Measurements from ENCODE around the gene IMPA2. TPM values are rescaled to one million over a fixed set of nuclear protein-coding genes. Genes with fewer than 3 reads are reported as not detected.

The IMPA2 gene
- polyA plus RNA-seq, 1 donor (not counting 4 experiments of a cell fraction or from before 2014, with no cell fraction given) = 17.6 TPM

DNA sequence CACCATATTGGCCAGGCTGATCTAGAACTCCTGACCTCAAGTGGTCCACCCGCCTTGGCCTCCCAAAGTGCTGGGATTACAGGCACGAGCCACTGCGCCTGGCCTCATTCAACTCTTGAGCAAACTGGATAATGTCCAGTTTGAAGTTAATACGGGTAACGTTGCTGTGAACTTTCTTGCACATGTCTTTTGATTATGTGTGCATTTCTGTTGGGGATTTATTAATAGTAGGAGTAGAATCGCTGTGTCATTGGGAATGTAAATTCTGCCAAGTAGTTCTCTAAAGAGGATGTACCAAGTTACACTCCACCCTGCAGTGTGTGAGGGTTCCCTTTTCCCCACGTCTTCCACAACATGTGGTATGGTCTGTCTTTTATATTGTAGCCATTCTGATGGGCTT, 6.2 kb downstream of the IMPA2 start:
- Histone ChIP-seq H3K27ac (ENCODE audit: control insufficient read depth, insufficient read depth, low read length) (no peak overlapping the region), H3K4me1 (ENCODE audit: control insufficient read depth, extremely low read depth, insufficient read depth, low read length) (peaks cover 15% of the 10 kb centered on the region), H3K9me3 (ENCODE audit: control insufficient read depth, low read depth, low read length) (no peaks in the 10 kb centered on the region), H3K9ac (ENCODE audit: control insufficient read depth, extremely low read depth, insufficient read depth, low read length) (no peak overlapping the region), H3K27me3 (ENCODE audit: control insufficient read depth, extremely low read depth, insufficient read depth, low read length) (no peaks in the 10 kb centered on the region), H3K4me2 (ENCODE audit: control insufficient read depth, extremely low read depth, insufficient read depth, low read depth, low read length) (no peak overlapping the region), H3K79me2 (ENCODE audit: control insufficient read depth, insufficient read depth, low read length) (no peaks in the 10 kb centered on the region), H2AFZ (ENCODE audit: control insufficient read depth, low read length) (no peak overlapping the region), H3K9me1 (ENCODE audit: control insufficient read depth, extremely low read depth, insufficient read depth, low read length) (no peaks in the 10 kb centered on the region), H3K36me3 (ENCODE audit: control insufficient read depth in 2 of 2, extremely low read depth in 1 of 2, insufficient read depth in 2 of 2, low read length in 2 of 2) (peaks cover 0 to 4% of the 10 kb centered on the region in 2 experiments), H4K20me1 (ENCODE audit: control insufficient read depth, extremely low read depth, insufficient read depth, low read length) (no peaks in the 10 kb centered on the region), H3K4me3 (ENCODE audit: control insufficient read depth in 2 of 3, extremely low read depth in 1 of 3, insufficient read depth in 2 of 3, low read depth in 1 of 3, low read length in 3 of 3) (no peak overlapping the region)
- no peak for DNase-seq (ENCODE audit: low read depth, low spot score)
- TF ChIP-seq EZH2 (IDR thresholded peaks at IDR 0.05; ENCODE audit: low read length) = no peak
- TF ChIP-seq, protein P1, sequence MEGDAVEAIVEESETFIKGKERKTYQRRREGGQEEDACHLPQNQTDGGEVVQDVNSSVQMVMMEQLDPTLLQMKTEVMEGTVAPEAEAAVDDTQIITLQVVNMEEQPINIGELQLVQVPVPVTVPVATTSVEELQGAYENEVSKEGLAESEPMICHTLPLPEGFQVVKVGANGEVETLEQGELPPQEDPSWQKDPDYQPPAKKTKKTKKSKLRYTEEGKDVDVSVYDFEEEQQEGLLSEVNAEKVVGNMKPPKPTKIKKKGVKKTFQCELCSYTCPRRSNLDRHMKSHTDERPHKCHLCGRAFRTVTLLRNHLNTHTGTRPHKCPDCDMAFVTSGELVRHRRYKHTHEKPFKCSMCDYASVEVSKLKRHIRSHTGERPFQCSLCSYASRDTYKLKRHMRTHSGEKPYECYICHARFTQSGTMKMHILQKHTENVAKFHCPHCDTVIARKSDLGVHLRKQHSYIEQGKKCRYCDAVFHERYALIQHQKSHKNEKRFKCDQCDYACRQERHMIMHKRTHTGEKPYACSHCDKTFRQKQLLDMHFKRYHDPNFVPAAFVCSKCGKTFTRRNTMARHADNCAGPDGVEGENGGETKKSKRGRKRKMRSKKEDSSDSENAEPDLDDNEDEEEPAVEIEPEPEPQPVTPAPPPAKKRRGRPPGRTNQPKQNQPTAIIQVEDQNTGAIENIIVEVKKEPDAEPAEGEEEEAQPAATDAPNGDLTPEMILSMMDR (optimal IDR thresholded peaks at IDR 0.05 in 1 of 3, IDR thresholded peaks at IDR 0.05 in 1 of 3, conservative IDR thresholded peaks at IDR 0.05 in 1 of 3; ENCODE audit: extremely low read depth in 1 of 3, insufficient read depth in 2 of 3, low read length in 3 of 3) = no peak
- dilution Hi-C loops (cut with MboI; ENCODE audit: extremely low pct_ligation_motif_present, low sequenced_read_pairs) = no loop called here
- FAIRE-seq = no peak

GRCh38 chr18:11989174-11989573, 7.9 kb downstream of the IMPA2 start:
- dilution Hi-C loops (cut with MboI; ENCODE audit: extremely low pct_ligation_motif_present, low sequenced_read_pairs) = no loop called here
- H3K4me2 ChIP-seq (ENCODE audit: control insufficient read depth, extremely low read depth, insufficient read depth, low read depth, low read length) = no peak overlapping the region
- no peak overlapping the region for H2AFZ ChIP-seq (ENCODE audit: control insufficient read depth, low read length)
- no peak for DNase-seq (ENCODE audit: low read depth, low spot score)
- H3K9me1 ChIP-seq (ENCODE audit: control insufficient read depth, extremely low read depth, insufficient read depth, low read length) = no peaks in the 10 kb centered on the region
- peaks cover 0 to 4% of the 10 kb centered on the region in 2 experiments for H3K36me3 ChIP-seq (ENCODE audit: control insufficient read depth in 2 of 2, extremely low read depth in 1 of 2, insufficient read depth in 2 of 2, low read length in 2 of 2)
- no peaks in the 10 kb centered on the region for H4K20me1 ChIP-seq (ENCODE audit: control insufficient read depth, extremely low read depth, insufficient read depth, low read length)
- H3K27me3 ChIP-seq (ENCODE audit: control insufficient read depth, extremely low read depth, insufficient read depth, low read length) = no peaks in the 10 kb centered on the region
- H3K9me3 ChIP-seq (ENCODE audit: control insufficient read depth, low read depth, low read length) = no peaks in the 10 kb centered on the region
- no peak overlapping the region for H3K9ac ChIP-seq (ENCODE audit: control insufficient read depth, extremely low read depth, insufficient read depth, low read length)
- FAIRE-seq = no peak
- H3K4me3 ChIP-seq (ENCODE audit: control insufficient read depth in 2 of 3, extremely low read depth in 1 of 3, insufficient read depth in 2 of 3, low read depth in 1 of 3, low read length in 3 of 3) = no peak overlapping the region
- H3K79me2 ChIP-seq (ENCODE audit: control insufficient read depth, insufficient read depth, low read length) = no peaks in the 10 kb centered on the region
- no peak overlapping the region for H3K27ac ChIP-seq (ENCODE audit: control insufficient read depth, insufficient read depth, low read length)
- TF ChIP-seq, protein P1 (optimal IDR thresholded peaks at IDR 0.05 in 1 of 3, IDR thresholded peaks at IDR 0.05 in 1 of 3, conservative IDR thresholded peaks at IDR 0.05 in 1 of 3; ENCODE audit: extremely low read depth in 1 of 3, insufficient read depth in 2 of 3, low read length in 3 of 3) = no peak
- no peak for TF ChIP-seq EZH2 (IDR thresholded peaks at IDR 0.05; ENCODE audit: low read length)
- peaks cover 3% of the 10 kb centered on the region for H3K4me1 ChIP-seq (ENCODE audit: control insufficient read depth, extremely low read depth, insufficient read depth, low read length)

All from keratinocyte (primary cell).